GM12865 (cell line): ENCODE results near the gene COL18A1.

Source experiments
- DNase-seq: peaks from one replicate; pipeline ENCODE4 v3.0.0; 2010; ENCODE audit warnings: low read depth
- H3K4me3 ChIP-seq: 2 replicates; pipeline ENCODE4 v1.5.1; 2011; ENCODE audit warnings: mild to moderate bottlenecking, low read depth, low read length, control low read depth
- TF ChIP-seq, protein P1 (sequence below): IDR thresholded peaks from 2 replicates; pipeline ENCODE4 v1.5.1; 2011; ENCODE audit warnings: low read length, control low read depth, low read depth, inconsistent platforms; ENCODE audit not compliant: insufficient read depth; ENCODE audit errors: missing control alignments

COL18A1 gene

DNA sequence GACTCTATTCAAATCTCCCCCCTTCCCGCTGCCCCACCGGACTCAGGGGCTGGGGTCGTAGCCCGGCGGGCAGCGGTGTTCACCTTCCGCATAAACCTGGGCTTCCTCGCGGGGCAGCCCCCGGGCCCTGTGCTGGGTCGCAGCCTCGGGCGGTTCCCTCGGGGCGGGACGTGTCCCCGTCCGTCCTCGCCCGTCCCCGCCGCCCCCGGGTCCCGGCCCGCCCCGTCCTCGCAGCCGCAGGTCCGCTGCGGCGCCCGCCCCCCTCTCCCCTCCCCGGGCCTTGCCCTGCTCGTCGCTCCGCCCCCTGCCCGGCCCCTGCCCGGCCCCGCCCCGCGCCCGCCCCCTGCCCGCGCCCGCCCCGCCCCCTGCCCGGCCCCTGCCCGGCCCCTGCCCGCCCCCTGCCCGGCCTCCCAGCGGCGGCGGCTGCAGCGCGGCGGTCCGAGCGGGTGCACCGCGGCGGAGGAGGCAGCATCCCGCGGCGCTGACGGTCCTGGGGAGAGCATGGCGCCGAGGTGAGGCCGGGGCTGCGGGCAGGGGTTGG is at the start of gene COL18A1:
Gene COL18A1, plus strand, starts transcription at position 436 of the 541 bp plus-strand sequence. Its CDS starts 66 bp downstream, at position 502.
- DNase-seq, result no peak
- TF ChIP-seq, protein P1, sequence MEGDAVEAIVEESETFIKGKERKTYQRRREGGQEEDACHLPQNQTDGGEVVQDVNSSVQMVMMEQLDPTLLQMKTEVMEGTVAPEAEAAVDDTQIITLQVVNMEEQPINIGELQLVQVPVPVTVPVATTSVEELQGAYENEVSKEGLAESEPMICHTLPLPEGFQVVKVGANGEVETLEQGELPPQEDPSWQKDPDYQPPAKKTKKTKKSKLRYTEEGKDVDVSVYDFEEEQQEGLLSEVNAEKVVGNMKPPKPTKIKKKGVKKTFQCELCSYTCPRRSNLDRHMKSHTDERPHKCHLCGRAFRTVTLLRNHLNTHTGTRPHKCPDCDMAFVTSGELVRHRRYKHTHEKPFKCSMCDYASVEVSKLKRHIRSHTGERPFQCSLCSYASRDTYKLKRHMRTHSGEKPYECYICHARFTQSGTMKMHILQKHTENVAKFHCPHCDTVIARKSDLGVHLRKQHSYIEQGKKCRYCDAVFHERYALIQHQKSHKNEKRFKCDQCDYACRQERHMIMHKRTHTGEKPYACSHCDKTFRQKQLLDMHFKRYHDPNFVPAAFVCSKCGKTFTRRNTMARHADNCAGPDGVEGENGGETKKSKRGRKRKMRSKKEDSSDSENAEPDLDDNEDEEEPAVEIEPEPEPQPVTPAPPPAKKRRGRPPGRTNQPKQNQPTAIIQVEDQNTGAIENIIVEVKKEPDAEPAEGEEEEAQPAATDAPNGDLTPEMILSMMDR, result no peak
- H3K4me3 ChIP-seq, result no peak within 1 kb of the TSS

DNA sequence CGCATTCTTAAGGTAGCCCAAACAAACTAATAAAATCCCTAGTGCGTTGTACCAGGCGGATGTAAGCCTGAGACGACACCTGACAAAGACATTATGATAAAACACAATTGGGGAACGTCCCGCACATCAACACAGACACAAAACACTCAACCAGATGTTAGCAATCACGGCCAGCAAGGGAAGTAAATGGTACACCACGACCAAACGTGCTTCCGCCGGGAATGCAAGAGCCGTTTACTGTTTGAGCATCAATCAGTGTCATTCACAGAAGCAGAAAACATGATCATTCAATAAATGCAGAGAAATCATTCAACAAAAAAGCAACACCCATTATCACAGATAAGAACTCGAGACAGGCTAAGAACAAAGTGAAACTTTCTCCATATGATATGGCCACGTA is 49.4 kb upstream of the COL18A1 start:
- TF ChIP-seq, protein P1, result no peak
- no peak overlapping the region for H3K4me3 ChIP-seq
- no peak for DNase-seq

DNA sequence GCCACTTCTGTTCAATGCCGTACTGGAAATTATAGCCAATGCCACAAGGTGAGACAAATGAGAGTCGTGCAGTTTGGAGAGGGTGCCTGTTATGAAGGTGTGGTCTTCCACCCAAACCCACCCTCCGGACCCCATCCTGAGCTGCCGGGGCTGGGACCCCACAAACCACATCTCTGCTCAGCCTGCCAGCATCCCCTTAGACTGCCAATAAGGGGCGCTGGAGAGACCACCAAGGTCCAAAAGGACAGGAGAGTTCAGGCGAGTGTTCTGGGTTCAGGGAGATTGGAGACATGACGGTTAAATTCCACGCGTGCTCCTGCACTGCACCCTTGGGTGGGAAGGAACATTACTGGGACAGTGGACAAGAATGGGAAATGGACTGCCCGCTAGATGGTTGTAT is 48.7 kb upstream of the COL18A1 start:
- TF ChIP-seq, protein P1, result no peak
- H3K4me3 ChIP-seq, result no peak overlapping the region
- DNase-seq, result no peak

DNA sequence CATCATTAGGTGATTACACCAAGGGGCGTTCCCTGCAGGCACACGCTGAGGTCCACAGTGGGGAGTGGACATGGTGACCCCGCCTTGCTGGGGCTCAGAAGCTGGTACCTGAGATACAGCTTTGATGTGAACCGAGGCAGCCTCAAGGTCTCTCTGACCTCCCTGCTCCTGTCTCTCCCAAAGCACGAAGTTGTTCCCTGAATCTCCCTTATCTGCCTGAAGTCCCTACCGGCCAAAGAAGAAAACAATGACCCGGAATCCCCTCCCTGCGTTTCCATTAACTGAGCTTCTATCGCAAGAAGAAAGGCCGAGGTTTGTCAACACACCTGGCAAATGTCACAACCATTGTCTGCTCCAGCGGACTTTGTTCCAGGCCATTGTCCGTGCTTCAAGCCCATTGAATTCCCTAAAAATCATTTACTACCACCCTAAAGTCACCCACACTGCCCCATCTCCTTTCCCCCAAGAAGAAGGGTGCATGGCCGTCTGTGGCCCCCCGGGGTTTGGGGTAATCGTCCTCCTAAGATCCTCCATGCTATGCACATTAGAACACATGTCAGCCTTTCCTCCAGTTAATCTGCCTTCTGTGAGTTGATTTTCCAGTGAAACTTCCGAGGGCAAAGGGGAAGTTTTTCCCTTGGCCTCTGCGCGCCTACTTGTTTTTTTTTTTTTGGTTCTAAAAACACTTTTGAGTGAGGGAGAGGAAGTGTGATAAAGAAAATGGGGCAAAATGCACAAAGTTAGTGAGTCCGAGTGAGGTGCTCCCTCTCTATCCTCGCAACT is 48.1 kb upstream of the COL18A1 start:
- no peak for DNase-seq
- H3K4me3 ChIP-seq, result no peak overlapping the region
- TF ChIP-seq, protein P1, result no peak

DNA sequence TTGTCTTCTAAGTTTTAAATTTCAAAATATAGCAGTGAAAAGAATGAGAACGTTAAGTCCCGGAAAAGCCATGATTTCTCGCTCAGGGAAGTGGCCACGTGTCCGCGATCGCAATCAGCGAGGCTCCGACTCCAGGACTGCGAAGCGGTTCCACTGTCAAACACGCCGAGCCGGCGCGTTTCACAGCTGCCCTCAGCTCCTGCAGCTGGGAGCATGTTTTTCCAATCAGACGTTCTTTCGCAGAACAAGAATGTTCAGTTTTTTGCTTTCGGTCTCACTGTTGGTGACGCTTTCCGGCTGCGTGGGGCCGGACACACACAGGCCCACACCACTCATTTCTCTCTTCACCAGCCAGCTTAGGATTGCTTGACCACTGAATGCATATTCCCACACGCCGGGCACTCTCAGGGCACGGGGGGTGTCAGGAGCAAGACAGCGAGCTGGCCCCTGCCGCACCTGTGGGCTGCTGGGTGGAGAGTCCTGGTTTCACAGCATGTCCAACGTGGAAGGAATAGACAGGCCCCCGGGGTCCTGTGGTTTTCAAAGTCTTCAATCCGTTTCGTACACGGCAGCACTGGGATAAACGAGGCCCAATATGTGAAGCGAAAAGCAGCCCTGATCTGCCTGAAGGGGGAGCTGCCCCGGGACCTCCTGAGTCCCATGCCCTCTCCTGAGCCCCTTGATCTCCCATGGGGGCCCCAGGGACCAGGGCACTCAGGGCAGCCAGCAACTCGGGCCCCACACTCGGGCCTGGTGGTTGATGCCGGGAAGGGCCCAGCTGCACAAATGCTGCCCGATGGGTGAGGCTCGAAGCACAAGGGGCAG is 47.3 kb upstream of the COL18A1 start:
- no peak for DNase-seq
- H3K4me3 ChIP-seq, result no peak overlapping the region
- TF ChIP-seq, protein P1, result no peak

DNA sequence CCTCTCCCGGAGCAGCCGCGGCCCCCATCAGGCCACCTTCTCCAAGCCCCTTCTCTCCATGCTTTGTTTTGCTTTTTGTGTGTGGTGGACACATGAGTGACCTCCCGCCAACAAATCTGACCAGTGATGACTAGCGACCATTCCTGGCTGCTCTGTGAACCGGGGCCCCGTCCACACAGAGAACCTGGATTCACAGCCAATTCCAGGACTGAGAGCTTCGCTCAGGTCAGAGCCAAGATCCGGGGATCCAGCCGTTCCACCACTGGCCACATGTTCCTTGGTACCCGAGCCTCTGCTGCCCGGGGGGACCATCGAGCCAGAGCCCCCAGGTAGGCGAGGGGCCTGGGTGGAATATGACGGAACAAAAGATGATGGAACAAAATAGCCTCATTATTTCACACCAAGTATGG is 46.7 kb upstream of the COL18A1 start:
- no peak overlapping the region for H3K4me3 ChIP-seq
- DNase-seq, result no peak
- TF ChIP-seq, protein P1, result no peak
